ENCODE measurements around the gene ATF7IP.

DNA sequence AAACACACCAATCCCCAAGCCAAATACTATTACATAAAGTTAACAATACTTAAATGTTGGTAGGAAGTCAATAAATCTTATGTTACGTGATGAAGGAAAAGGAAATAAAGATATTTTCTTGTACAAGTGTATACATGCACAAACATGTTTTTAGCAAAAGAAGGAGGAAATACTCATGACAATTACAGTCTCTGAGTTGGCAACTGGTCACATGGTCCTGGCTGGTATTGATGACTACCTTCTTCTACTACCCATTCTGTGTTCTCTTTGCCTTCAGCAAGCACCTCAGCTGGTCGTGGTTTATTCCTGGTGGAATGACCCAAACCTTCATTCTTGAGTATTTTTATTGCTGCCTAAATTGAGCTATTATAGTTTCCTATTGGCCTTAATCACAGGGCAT lies 117.4 kb downstream of the ATF7IP start:
- TF ChIP-seq, protein P1, sequence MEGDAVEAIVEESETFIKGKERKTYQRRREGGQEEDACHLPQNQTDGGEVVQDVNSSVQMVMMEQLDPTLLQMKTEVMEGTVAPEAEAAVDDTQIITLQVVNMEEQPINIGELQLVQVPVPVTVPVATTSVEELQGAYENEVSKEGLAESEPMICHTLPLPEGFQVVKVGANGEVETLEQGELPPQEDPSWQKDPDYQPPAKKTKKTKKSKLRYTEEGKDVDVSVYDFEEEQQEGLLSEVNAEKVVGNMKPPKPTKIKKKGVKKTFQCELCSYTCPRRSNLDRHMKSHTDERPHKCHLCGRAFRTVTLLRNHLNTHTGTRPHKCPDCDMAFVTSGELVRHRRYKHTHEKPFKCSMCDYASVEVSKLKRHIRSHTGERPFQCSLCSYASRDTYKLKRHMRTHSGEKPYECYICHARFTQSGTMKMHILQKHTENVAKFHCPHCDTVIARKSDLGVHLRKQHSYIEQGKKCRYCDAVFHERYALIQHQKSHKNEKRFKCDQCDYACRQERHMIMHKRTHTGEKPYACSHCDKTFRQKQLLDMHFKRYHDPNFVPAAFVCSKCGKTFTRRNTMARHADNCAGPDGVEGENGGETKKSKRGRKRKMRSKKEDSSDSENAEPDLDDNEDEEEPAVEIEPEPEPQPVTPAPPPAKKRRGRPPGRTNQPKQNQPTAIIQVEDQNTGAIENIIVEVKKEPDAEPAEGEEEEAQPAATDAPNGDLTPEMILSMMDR (conservative IDR thresholded peaks at IDR 0.05; ENCODE audit: low read length) = no peak
- no peak for TF ChIP-seq EZH2phosphoT487 (IDR thresholded peaks at IDR 0.05; ENCODE audit: borderline replicate concordance, low read depth, low read length)
